Measurements from ENCODE around the gene CRYZ. TPM values are rescaled to one million over a fixed set of nuclear protein-coding genes. Genes with fewer than 3 reads are reported as not detected.
"Not testable (repeated sequence)": the region's sequence is repeated elsewhere in the genome, so short reads cannot be mapped to it uniquely, and the experiment has no call there.

CRYZ gene
- total and polyA plus RNA-seq, 4 experiments from 2014 or later = 18.4 to 66.9 (median 37.3) TPM

- H3K36me3 ChIP-seq (ENCODE audit: insufficient read depth, low read length) = peaks cover 13% of the 10 kb centered on the region
- intact Hi-C loops (cut with micrococcal nuclease) = no loop called here
- no peak overlapping the region for H3K27ac ChIP-seq (ENCODE audit: low read depth, low read length)
- Mint-ChIP-seq H3K27me3 (no peaks in the 10 kb centered on the region), H3K27ac (peak overlapping the region in 1 of 7 donors; percentile 42), H3K4me3 (no peak overlapping the region), H3K4me1 (peaks cover 0 to 6% (median 4%) of the 10 kb centered on the region in 4 donors), H3K36me3 (peaks cover 76 to 78% of the 10 kb centered on the region in 2 donors), H3K9me3 (no peaks in the 10 kb centered on the region)
- no peak overlapping the region for H3K4me3 ChIP-seq (ENCODE audit: low read length in 2 of 2)
- ChIA-PET CTCF (ENCODE audit: partially characterized antibody) (no interaction called here), POLR2A (ENCODE audit: partially characterized antibody) (no interaction called here)
- H3K9me3 ChIP-seq (ENCODE audit: control insufficient read depth in 1 of 2, low read length in 2 of 2) = no peaks in the 10 kb centered on the region
- no peaks in the 10 kb centered on the region for H3K27me3 ChIP-seq (ENCODE audit: insufficient read depth, low read length)
- no peak for DNase-seq
- H3K4me1 ChIP-seq (ENCODE audit: insufficient read depth, low read length) = no peaks in the 10 kb centered on the region
Observed at GRCh38 chr1:74748960-74749359, 16.1 kb upstream of the CRYZ start.

GRCh38 chr1:74745247-74745646 lies 12.4 kb upstream of the CRYZ start:
- H3K9me3 ChIP-seq (ENCODE audit: control insufficient read depth in 1 of 2, low read length in 2 of 2); DNase-seq; H3K9me3 Mint-ChIP-seq; H3K27me3 Mint-ChIP-seq; H3K4me3 Mint-ChIP-seq; H3K4me3 ChIP-seq (ENCODE audit: low read length in 2 of 2); H3K27me3 ChIP-seq (ENCODE audit: insufficient read depth, low read length); H3K27ac ChIP-seq (ENCODE audit: low read depth, low read length); intact Hi-C loops (cut with micrococcal nuclease); H3K4me1 Mint-ChIP-seq; POLR2A ChIA-PET (ENCODE audit: partially characterized antibody); CTCF ChIA-PET (ENCODE audit: partially characterized antibody); H3K4me1 ChIP-seq (ENCODE audit: insufficient read depth, low read length): not testable (repeated sequence)
- Mint-ChIP-seq H3K27ac (peak overlapping the region in 1 of 7 donors; percentile 30), H3K36me3 (peaks cover 80 to 84% of the 10 kb centered on the region in 2 donors)
- peaks cover 25% of the 10 kb centered on the region for H3K36me3 ChIP-seq (ENCODE audit: insufficient read depth, low read length)

- CTCF ChIA-PET (ENCODE audit: partially characterized antibody) = not testable (repeated sequence)
Observed at GRCh38 chr1:74740307-74740980, 7.6 kb upstream of the CRYZ start.

GRCh38 chr1:74737333-74737732 lies 4.5 kb upstream of the CRYZ start:
- peaks cover 17 to 35% (median 21%) of the 10 kb centered on the region in 4 donors for H3K4me1 Mint-ChIP-seq
- no peak overlapping the region for H3K27ac Mint-ChIP-seq
- H3K36me3 ChIP-seq (ENCODE audit: insufficient read depth, low read length) = peaks cover 38% of the 10 kb centered on the region

More at GRCh38 chr1:74740307-74740980, 7.6 kb upstream of the CRYZ start:
- H3K4me1 ChIP-seq (ENCODE audit: insufficient read depth, low read length); H3K4me3 Mint-ChIP-seq; H3K27me3 Mint-ChIP-seq; POLR2A ChIA-PET (ENCODE audit: partially characterized antibody); H3K4me1 Mint-ChIP-seq; H3K4me3 ChIP-seq (ENCODE audit: low read length in 2 of 2); H3K27me3 ChIP-seq (ENCODE audit: insufficient read depth, low read length); H3K9me3 ChIP-seq (ENCODE audit: control insufficient read depth in 1 of 2, low read length in 2 of 2); H3K9me3 Mint-ChIP-seq; intact Hi-C loops (cut with micrococcal nuclease); DNase-seq; H3K27ac ChIP-seq (ENCODE audit: low read depth, low read length): not testable (repeated sequence)
- peaks cover 47% of the 10 kb centered on the region for H3K36me3 ChIP-seq (ENCODE audit: insufficient read depth, low read length)
- peaks cover 79 to 80% of the 10 kb centered on the region in 2 donors for H3K36me3 Mint-ChIP-seq
- H3K27ac Mint-ChIP-seq = peak overlapping the region in 1 of 7 donors; percentile 37

GRCh38 chr1:74733604-74734484 lies 994 bp upstream of the CRYZ start:
- Mint-ChIP-seq H3K9me3 (no peaks in the 10 kb centered on the region), H3K27ac (peak overlapping the region; percentile 85 to 99 (median 96)), H3K27me3 (no peaks in the 10 kb centered on the region), H3K4me1 (peaks cover 33 to 48% (median 41%) of the 10 kb centered on the region in 4 donors), H3K4me3 (peak overlapping the region; percentile 93 to 100 (median 96)), H3K36me3 (peaks cover 17 to 43% of the 10 kb centered on the region in 2 donors)
- Histone ChIP-seq H3K27ac (ENCODE audit: low read depth, low read length) (peak overlapping the region; percentile 75), H3K9me3 (ENCODE audit: control insufficient read depth in 1 of 2, low read length in 2 of 2) (no peaks in the 10 kb centered on the region), H3K4me1 (ENCODE audit: insufficient read depth, low read length) (peaks cover 37% of the 10 kb centered on the region), H3K36me3 (ENCODE audit: insufficient read depth, low read length) (peaks cover 17% of the 10 kb centered on the region), H3K4me3 (ENCODE audit: low read length in 2 of 2) (peak overlapping the region; percentile 88 to 89), H3K27me3 (ENCODE audit: insufficient read depth, low read length) (no peaks in the 10 kb centered on the region)
- intact Hi-C loops (cut with micrococcal nuclease) = loop anchor here (1.0 to 10.0 kb wide), 4 partner anchors 31 to 1051 kb away; partner anchors contain the start of genes FPGT, LRRIQ3 and RABGGTB
- POLR2A ChIA-PET (ENCODE audit: partially characterized antibody) = interaction anchor here (1.0 to 2.2 kb wide), 6 partner anchors 9 to 1052 kb away, joined by 3 to 15 read pairs (median 4); partner anchors contain the start of genes FPGT, LRRIQ3 and RABGGTB
- peak; percentile 57 to 75 (median 69) for DNase-seq
- CTCF ChIA-PET (ENCODE audit: partially characterized antibody) = interaction anchor here (0.7 to 4.4 kb wide), 11 partner anchors 10 to 536 kb away, joined by 3 to 42 read pairs (median 5); partner anchors contain the start of genes FPGT and LRRIQ3

More at GRCh38 chr1:74737333-74737732, 4.5 kb upstream of the CRYZ start:
- intact Hi-C loops (cut with micrococcal nuclease) = loop anchor here (10.0 kb wide), 1 partner anchor 1047 kb away; the partner anchor contains the start of gene RABGGTB
- Mint-ChIP-seq H3K9me3 (peaks cover 0 to 2% (median 0%) of the 10 kb centered on the region in 8 donors), H3K36me3 (peaks cover 50 to 68% of the 10 kb centered on the region in 2 donors), H3K4me3 (no peak overlapping the region), H3K27me3 (no peaks in the 10 kb centered on the region)
- Histone ChIP-seq H3K27me3 (ENCODE audit: insufficient read depth, low read length) (no peaks in the 10 kb centered on the region), H3K4me1 (ENCODE audit: insufficient read depth, low read length) (peaks cover 16% of the 10 kb centered on the region), H3K27ac (ENCODE audit: low read depth, low read length) (no peak overlapping the region), H3K9me3 (ENCODE audit: control insufficient read depth in 1 of 2, low read length in 2 of 2) (no peaks in the 10 kb centered on the region), H3K4me3 (ENCODE audit: low read length in 2 of 2) (no peak overlapping the region)
- POLR2A ChIA-PET (ENCODE audit: partially characterized antibody) = no interaction called here
- DNase-seq = no peak
- CTCF ChIA-PET (ENCODE audit: partially characterized antibody) = no interaction called here

- H3K4me1 Mint-ChIP-seq = peaks cover 34 to 50% (median 44%) of the 10 kb centered on the region in 4 donors
Observed at GRCh38 chr1:74732071-74732946, 541 bp downstream of the CRYZ start.

More at GRCh38 chr1:74732071-74732946, 541 bp downstream of the CRYZ start:
- ChIA-PET CTCF (ENCODE audit: partially characterized antibody) (interaction anchor here (1.2 to 4.4 kb wide), 7 partner anchors 11 to 43 kb away, joined by 3 to 42 read pairs (median 8); no protein-coding TSS in a partner anchor), POLR2A (ENCODE audit: partially characterized antibody) (interaction anchor here (1.3 to 2.2 kb wide), 4 partner anchors 8 to 1054 kb away, joined by 4 to 15 read pairs (median 5); partner anchors contain the start of genes FPGT, LRRIQ3 and RABGGTB)
- Mint-ChIP-seq H3K27ac (peak overlapping the region; percentile 85 to 99 (median 96)), H3K36me3 (peaks cover 11 to 39% of the 10 kb centered on the region in 2 donors), H3K4me3 (peak overlapping the region; percentile 93 to 100 (median 96))
- peak in 1 of 5 donors; percentile 43 for DNase-seq
- Histone ChIP-seq H3K27ac (ENCODE audit: low read depth, low read length) (peak overlapping the region; percentile 75), H3K4me3 (ENCODE audit: low read length in 2 of 2) (peak overlapping the region; percentile 88 to 89), H3K4me1 (ENCODE audit: insufficient read depth, low read length) (peaks cover 40% of the 10 kb centered on the region)
- H3K9me3 ChIP-seq (ENCODE audit: control insufficient read depth in 1 of 2, low read length in 2 of 2); H3K27me3 ChIP-seq (ENCODE audit: insufficient read depth, low read length); H3K27me3 Mint-ChIP-seq; H3K36me3 ChIP-seq (ENCODE audit: insufficient read depth, low read length); H3K9me3 Mint-ChIP-seq: not testable (repeated sequence)
- intact Hi-C loops (cut with micrococcal nuclease) = loop anchor here (2.0 to 10.0 kb wide), 3 partner anchors 32 to 1052 kb away; partner anchors contain the start of gene RABGGTB
